Calu3 (cell line): ENCODE measurements around the gene SNAPC3. TPM values are rescaled to one million over a fixed set of nuclear protein-coding genes. Genes with fewer than 3 reads are reported as not detected.

Source experiments
- BruUV-seq: library from RNA; stranded (reverse); fragments of 400-500 nt; replicated peaks from 2 replicates; lab custom pipeline; 2021; lab: Mats Ljungman, UMichigan
- CTCF ChIA-PET: fragments of 300-600 bp; sonication (Branson Sonifier 250); formaldehyde crosslinking; loops from one replicate; lab custom pipeline; 2022; ENCODE audit warnings: antibody characterized with exemption; lab: Charles Lee
- DNase-seq: peaks from one replicate; pipeline ENCODE4 v3.0.0; 2022
- H3K27ac Mint-ChIP-seq: one replicate; pipeline ENCODE4 v1.8.0; 2022; ENCODE audit warnings: mixed read lengths; ENCODE audit not compliant: unreplicated experiment
- H3K27me3 Mint-ChIP-seq: one replicate; pipeline ENCODE4 v1.8.0; 2022; ENCODE audit warnings: mixed read lengths; ENCODE audit not compliant: unreplicated experiment
- H3K36me3 Mint-ChIP-seq: one replicate; pipeline ENCODE4 v1.8.0; 2022; ENCODE audit warnings: mild to moderate bottlenecking, moderate library complexity, mixed read lengths; ENCODE audit not compliant: insufficient read depth, unreplicated experiment
- H3K4me1 Mint-ChIP-seq: one replicate; pipeline ENCODE4 v1.8.0; 2022; ENCODE audit warnings: mild to moderate bottlenecking, low read depth, mixed read lengths; ENCODE audit not compliant: unreplicated experiment
- H3K4me3 Mint-ChIP-seq: one replicate; pipeline ENCODE4 v1.8.0; 2022; ENCODE audit warnings: mild to moderate bottlenecking, low read depth, moderate library complexity, mixed read lengths; ENCODE audit not compliant: unreplicated experiment
- H3K9me3 Mint-ChIP-seq: one replicate; pipeline ENCODE4 v1.8.0; 2022; ENCODE audit warnings: low read depth, mixed read lengths; ENCODE audit not compliant: unreplicated experiment
- CTCF ChIP-seq: fragments of 200-600 bp; IDR thresholded peaks from one replicate; pipeline ENCODE4 v1.8.0; 2022; ENCODE audit warnings: antibody characterized with exemption; ENCODE audit not compliant: unreplicated experiment
- intact Hi-C: fragments of 100-400 bp; cut with micrococcal nuclease; formaldehyde crosslinking; loops from one replicate; pipeline ENCODE4 v1.10.0; 2022; ENCODE audit not compliant: unreplicated experiment
- total RNA-seq: library from RNA; stranded (reverse); gene quantifications from 2 replicates; pipeline ENCODE4 v1.2.3, GENCODE V29; 2022

SNAPC3 gene
- total RNA-seq, 1 experiment from 2014 or later = 17.1 TPM

GRCh38 chr9:15416880-15417279 lies 5.8 kb upstream of the SNAPC3 start:
- H3K36me3 Mint-ChIP-seq = no peaks in the 10 kb centered on the region
- peak; percentile 59 for DNase-seq
- no peak overlapping the region for H3K27ac Mint-ChIP-seq
- peaks cover 9% of the 10 kb centered on the region for H3K4me1 Mint-ChIP-seq
- CTCF ChIA-PET = interaction anchor here (1.1 kb wide), 1 partner anchor 205 kb away, joined by 3 read pairs; no protein-coding TSS in a partner anchor
- H3K4me3 Mint-ChIP-seq = no peak overlapping the region
- H3K9me3 Mint-ChIP-seq = no peaks in the 10 kb centered on the region
- no peaks in the 10 kb centered on the region for H3K27me3 Mint-ChIP-seq
- intact Hi-C loops = loop anchor here (2.0 to 5.0 kb wide), 3 partner anchors 110 to 190 kb away; partner anchors contain the start of gene TTC39B
- TF ChIP-seq CTCF = peak; percentile 18
- no TSS peak for BruUV-seq

GRCh38 chr9:15417626-15418025 lies 5.0 kb upstream of the SNAPC3 start:
- DNase-seq = no peak
- Mint-ChIP-seq H3K4me1 (peaks cover 13% of the 10 kb centered on the region), H3K27ac (no peak overlapping the region), H3K36me3 (peaks cover 5% of the 10 kb centered on the region), H3K27me3 (no peaks in the 10 kb centered on the region), H3K4me3 (no peak overlapping the region), H3K9me3 (no peaks in the 10 kb centered on the region)
- no TSS peak for BruUV-seq
- intact Hi-C loops = loop anchor here (2.0 to 5.0 kb wide), 3 partner anchors 110 to 190 kb away; partner anchors contain the start of gene TTC39B
- TF ChIP-seq CTCF = no peak
- CTCF ChIA-PET = no interaction called here

- no peak for DNase-seq
- Mint-ChIP-seq H3K4me1 (peaks cover 24% of the 10 kb centered on the region), H3K27ac (no peak overlapping the region), H3K4me3 (no peak overlapping the region), H3K27me3 (no peaks in the 10 kb centered on the region), H3K36me3 (peaks cover 25% of the 10 kb centered on the region), H3K9me3 (no peaks in the 10 kb centered on the region)
- intact Hi-C loops = no loop called here
- no peak for TF ChIP-seq CTCF
- no TSS peak for BruUV-seq
- CTCF ChIA-PET = no interaction called here
Measured at GRCh38 chr9:15420796-15421195, 1.9 kb upstream of the SNAPC3 start.

- peak overlapping the region; percentile 86 for H3K4me3 Mint-ChIP-seq
- no peak for DNase-seq
- CTCF ChIA-PET = no interaction called here
- BruUV-seq = no TSS peak
- H3K27ac Mint-ChIP-seq = peak overlapping the region; percentile 92
- TF ChIP-seq CTCF = no peak
- H3K36me3 Mint-ChIP-seq = peaks cover 25% of the 10 kb centered on the region
- intact Hi-C loops = no loop called here
- no peaks in the 10 kb centered on the region for H3K27me3 Mint-ChIP-seq
- H3K9me3 Mint-ChIP-seq = no peaks in the 10 kb centered on the region
- H3K4me1 Mint-ChIP-seq = peaks cover 24% of the 10 kb centered on the region
Measured at GRCh38 chr9:15421532-15421931, 1.1 kb upstream of the SNAPC3 start.
